ES-I3 (cell line): ENCODE data around the gene WDR19.
"Not testable (repeated sequence)": the region's sequence is repeated elsewhere in the genome, so short reads cannot be mapped to it uniquely, and the experiment has no call there.

Experiments used
- H3K36me3 ChIP-seq: 2 replicates; pipeline ENCODE4 v1.6.1; 2013; ENCODE audit warnings: mild to moderate bottlenecking, low read length, control low read depth, moderate library complexity; ENCODE audit not compliant: insufficient read depth
- H3K4me1 ChIP-seq: 2 replicates; pipeline ENCODE4 v1.6.1; 2013; ENCODE audit warnings: mild to moderate bottlenecking, control low read depth, low read length; ENCODE audit not compliant: insufficient read depth
- H3K9ac ChIP-seq: 2 replicates; pipeline ENCODE4 v1.6.1; 2013; ENCODE audit warnings: low read depth, mild to moderate bottlenecking, low read length, moderate library complexity
- H3K9me3 ChIP-seq: 2 replicates; pipeline ENCODE4 v1.6.1; 2013; ENCODE audit warnings: mild to moderate bottlenecking, low read length, moderate library complexity; ENCODE audit not compliant: control insufficient read depth, insufficient read depth

Gene WDR19

GRCh38 chr4:39255871-39256270 lies 73.5 kb downstream of the WDR19 start:
- Histone ChIP-seq H3K9me3 (no peaks in the 10 kb centered on the region), H3K4me1 (peaks cover 6% of the 10 kb centered on the region; the same call in 1 of the 2 replicates), H3K9ac (no peak overlapping the region), H3K36me3 (no peaks in the 10 kb centered on the region; the same call in 1 of the 2 replicates)

GRCh38 chr4:39256436-39256835 lies 74.1 kb downstream of the WDR19 start:
- peaks cover 6% of the 10 kb centered on the region; the same call in 1 of the 2 replicates for H3K4me1 ChIP-seq
- H3K9me3 ChIP-seq: no peaks in the 10 kb centered on the region
- no peak overlapping the region for H3K9ac ChIP-seq
- no peaks in the 10 kb centered on the region; the same call in 1 of the 2 replicates for H3K36me3 ChIP-seq

GRCh38 chr4:39259571-39260330 lies 77.4 kb downstream of the WDR19 start:
- H3K36me3 ChIP-seq: no peaks in the 10 kb centered on the region; the same call in 1 of the 2 replicates
- peaks cover 6% of the 10 kb centered on the region; the same call in 1 of the 2 replicates for H3K4me1 ChIP-seq
- no peak overlapping the region for H3K9ac ChIP-seq
- H3K9me3 ChIP-seq: no peaks in the 10 kb centered on the region

- Histone ChIP-seq H3K36me3 (no peaks in the 10 kb centered on the region; the same call in 1 of the 2 replicates), H3K9ac (no peak overlapping the region), H3K9me3 (no peaks in the 10 kb centered on the region), H3K4me1 (no peaks in the 10 kb centered on the region)
These were observed 81.6 kb downstream of the WDR19 start for GRCh38 chr4:39263895-39264294.

- Histone ChIP-seq H3K9ac (no peak overlapping the region), H3K4me1 (no peaks in the 10 kb centered on the region), H3K9me3 (no peaks in the 10 kb centered on the region), H3K36me3 (no peaks in the 10 kb centered on the region)
These were observed 92.2 kb downstream of the WDR19 start for GRCh38 chr4:39274503-39274902.

GRCh38 chr4:39277661-39278060 lies 95.3 kb downstream of the WDR19 start:
- not testable (repeated sequence) for H3K9ac ChIP-seq, H3K36me3 ChIP-seq

GRCh38 chr4:39278476-39278875 lies 96.1 kb downstream of the WDR19 start:
- H3K4me1 ChIP-seq: no peaks in the 10 kb centered on the region
- H3K9ac ChIP-seq: no peak overlapping the region
- no peaks in the 10 kb centered on the region for H3K36me3 ChIP-seq
- H3K9me3 ChIP-seq: 0 out of 2 replicates have a peak, but pooled peaks cover 2% of the 10 kb centered on the region

More at GRCh38 chr4:39277661-39278060, 95.3 kb downstream of the WDR19 start:
- H3K4me1 ChIP-seq, H3K9me3 ChIP-seq: not testable (repeated sequence)

- Histone ChIP-seq H3K4me1 (no peaks in the 10 kb centered on the region), H3K9ac (no peak overlapping the region), H3K36me3 (no peaks in the 10 kb centered on the region), H3K9me3 (0 out of 2 replicates have a peak, but pooled peaks cover 2% of the 10 kb centered on the region)
These were observed 97.1 kb downstream of the WDR19 start for GRCh38 chr4:39279416-39279815.

- H3K4me1 ChIP-seq: no peaks in the 10 kb centered on the region
- no peaks in the 10 kb centered on the region for H3K36me3 ChIP-seq
These were observed 98.4 kb downstream of the WDR19 start for GRCh38 chr4:39280770-39281169.

GRCh38 chr4:39285111-39285795 lies 102.9 kb downstream of the WDR19 start:
- peaks cover 17% of the 10 kb centered on the region for H3K36me3 ChIP-seq
- H3K9ac ChIP-seq: no peak overlapping the region
- H3K9me3 ChIP-seq: 0 out of 2 replicates have a peak, but pooled peaks cover 2% of the 10 kb centered on the region
- H3K4me1 ChIP-seq: 0 out of 2 replicates have a peak, but pooled peaks cover 8% of the 10 kb centered on the region

More at GRCh38 chr4:39280770-39281169, 98.4 kb downstream of the WDR19 start:
- Histone ChIP-seq H3K9ac (no peak overlapping the region), H3K9me3 (0 out of 2 replicates have a peak, but pooled peaks cover 2% of the 10 kb centered on the region)

- Histone ChIP-seq H3K36me3 (peaks cover 17% of the 10 kb centered on the region), H3K4me1 (0 out of 2 replicates have a peak, but pooled peaks cover 8% of the 10 kb centered on the region), H3K9me3 (0 out of 2 replicates have a peak, but pooled peaks cover 2% of the 10 kb centered on the region), H3K9ac (no peak overlapping the region)
These were observed 103.5 kb downstream of the WDR19 start for GRCh38 chr4:39285853-39286252.

- Histone ChIP-seq H3K4me1 (0 out of 2 replicates have a peak, but pooled peaks cover 8% of the 10 kb centered on the region), H3K36me3 (peaks cover 17% of the 10 kb centered on the region), H3K9ac (no peak overlapping the region), H3K9me3 (0 out of 2 replicates have a peak, but pooled peaks cover 2% of the 10 kb centered on the region)
These were observed 103.9 kb downstream of the WDR19 start for GRCh38 chr4:39286263-39286662.

GRCh38 chr4:39287223-39287622 lies 104.9 kb downstream of the WDR19 start:
- H3K36me3 ChIP-seq: peaks cover 20% of the 10 kb centered on the region
- H3K4me1 ChIP-seq: 0 out of 2 replicates have a peak, but pooled peaks cover 8% of the 10 kb centered on the region
- no peaks in the 10 kb centered on the region for H3K9me3 ChIP-seq
- no peak overlapping the region for H3K9ac ChIP-seq

GRCh38 chr4:39291686-39292085 lies 109.4 kb downstream of the WDR19 start:
- no peak overlapping the region for H3K9ac ChIP-seq
- H3K4me1 ChIP-seq: 0 out of 2 replicates have a peak, but pooled peaks cover 8% of the 10 kb centered on the region
- no peaks in the 10 kb centered on the region for H3K9me3 ChIP-seq
- peaks cover 26% of the 10 kb centered on the region for H3K36me3 ChIP-seq
